Measurements from ENCODE around the gene WDR45B.

DNA sequence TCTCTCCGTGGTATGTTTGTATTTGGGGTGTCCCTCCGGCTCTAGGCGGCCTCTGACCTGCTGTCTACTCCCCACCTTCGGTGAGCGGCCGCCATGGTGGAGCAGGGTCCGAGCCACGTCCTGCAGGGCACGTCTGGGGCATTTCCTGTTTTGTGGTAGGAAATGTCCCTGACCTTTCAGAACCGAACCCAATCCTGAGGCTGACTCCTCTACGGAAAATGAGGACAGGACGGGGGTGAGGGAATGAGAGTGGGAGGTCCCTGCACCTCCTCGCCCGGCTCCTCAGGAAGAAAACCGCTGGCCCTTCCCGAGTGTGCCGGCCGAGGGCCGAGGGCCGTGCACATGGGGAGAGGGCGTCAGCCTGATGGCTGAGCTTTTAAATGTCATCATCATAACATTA lies 45.8 kb downstream of the WDR45B start:
- TF ChIP-seq EZH2 (IDR thresholded peaks at IDR 0.05; ENCODE audit: insufficient read depth, poor library complexity, severe bottlenecking): no peak
- no peak for TF ChIP-seq EZH2phosphoT487 (IDR thresholded peaks at IDR 0.05; ENCODE audit: insufficient read depth, low read depth)

All from GM23248 (cell line).